HepG2 (cell line): ENCODE results near the gene SPI1. TPM values are rescaled to one million over a fixed set of nuclear protein-coding genes. Genes with fewer than 3 reads are reported as not detected.

Experiments used
- BRF2 ChIP-seq: sonication (generic); formaldehyde crosslinking; IDR thresholded peaks from 2 replicates; pipeline ENCODE4 v1.8.1; 2022; ENCODE audit warnings: mild to moderate bottlenecking, missing genetic modification reagents
- FOXA3 ChIP-seq: IDR thresholded peaks from 2 replicates; pipeline ENCODE4 v1.6.1; 2016; ENCODE audit warnings: missing genetic modification reagents, missing compliant biosample characterization
- FOXM1 ChIP-seq: sonication (generic); formaldehyde crosslinking; IDR thresholded peaks from 2 replicates; pipeline ENCODE4 v1.5.0; 2020; ENCODE audit warnings: missing genetic modification reagents
- IRF9 ChIP-seq: sonication (generic); formaldehyde crosslinking; IDR thresholded peaks from 2 replicates; pipeline ENCODE4 v1.8.0; 2022; ENCODE audit warnings: missing genetic modification reagents, mild to moderate bottlenecking, borderline replicate concordance
- ISX ChIP-seq: sonication (generic); formaldehyde crosslinking; conservative IDR thresholded peaks from 2 replicates; pipeline ENCODE4 v1.5.0; 2020; ENCODE audit warnings: missing genetic modification reagents
- KDM1A ChIP-seq: IDR thresholded peaks from 2 replicates; pipeline ENCODE4 v1.6.1; 2016; ENCODE audit warnings: missing compliant biosample characterization
- PHB2 ChIP-seq: fragments of 450-650 bp; IDR thresholded peaks from 2 replicates; pipeline ENCODE4 v1.6.1; 2018; ENCODE audit not compliant: partially characterized antibody
- PHF8 ChIP-seq: sonication (generic); formaldehyde crosslinking; IDR thresholded peaks from 2 replicates; pipeline ENCODE4 v1.5.0; 2020; ENCODE audit warnings: missing genetic modification reagents
- ZIK1 ChIP-seq: sonication (generic); formaldehyde crosslinking; IDR thresholded peaks from 2 replicates; pipeline ENCODE4 v1.5.0; 2020; ENCODE audit warnings: mild to moderate bottlenecking, low read depth, missing genetic modification reagents, borderline replicate concordance
- ZNF629 ChIP-seq: sonication (generic); formaldehyde crosslinking; conservative IDR thresholded peaks from 2 replicates; pipeline ENCODE4 v1.5.0; 2020; ENCODE audit warnings: missing genetic modification reagents
- ZSCAN20 ChIP-seq: sonication (generic); formaldehyde crosslinking; IDR thresholded peaks from 2 replicates; pipeline ENCODE4 v1.4.0; 2020; ENCODE audit warnings: missing genetic modification reagents, mild to moderate bottlenecking, borderline replicate concordance
- ZSCAN21 ChIP-seq: sonication (generic); formaldehyde crosslinking; IDR thresholded peaks from 2 replicates; pipeline ENCODE4 v1.8.0; 2022; ENCODE audit warnings: mild to moderate bottlenecking, missing genetic modification reagents, moderate library complexity, borderline replicate concordance
- polyA plus RNA-seq, 8 experiments: library from polyadenylated mRNA; depleted of rRNA in 3 of 8; stranded (reverse) in 7 of 8; unstranded in 1 of 8; fragments of >200 nt; fragmentation: Illumina TruSeq in 4 of 8; extraction: Trizol in 4 of 8; gene quantifications; 2 replicates each; pipeline versions ENCODE4 v1.2.1 to v1.2.3, GENCODE V29; 2011 to 2016; ENCODE audit warnings: low read depth in 4 of 8, missing spikeins in 1 of 8, mixed read lengths in 1 of 8; ENCODE audit not compliant: insufficient read depth in 1 of 8
- total RNA-seq, 5 experiments: library from RNA; depleted of rRNA; stranded (reverse); fragments of >200 nt; fragmentation: Illumina TruSeq; extraction: Trizol; gene quantifications; 2 replicates each; pipeline ENCODE4 v1.2.3, GENCODE V29; 2016; ENCODE audit warnings: low read depth in 1 of 5
- TF ChIP-seq, protein P1 (sequence below): sonication (generic); formaldehyde crosslinking; IDR thresholded peaks from 2 replicates; pipeline ENCODE4 v1.4.0; 2020; ENCODE audit warnings: low read depth, mild to moderate bottlenecking, missing genetic modification reagents
- TF ChIP-seq, protein P2 (sequence below), 2 experiments: sonication (generic) in 1 of 2; formaldehyde crosslinking in 1 of 2; IDR thresholded peaks; 2 replicates each; pipeline versions ENCODE4 v1.4.0 to v1.6.1; 2016 to 2020; ENCODE audit warnings: borderline replicate concordance in 1 of 2, low read depth in 1 of 2, mild to moderate bottlenecking in 1 of 2, missing genetic modification reagents in 1 of 2
- TF ChIP-seq, protein P3 (sequence below): sonication (generic); formaldehyde crosslinking; IDR thresholded peaks from 2 replicates; pipeline ENCODE4 v1.5.1; 2020; ENCODE audit warnings: mild to moderate bottlenecking, missing genetic modification reagents, moderate library complexity

SPI1 gene
- total and polyA plus RNA-seq, 2 of the 13 experiments (the other 11 are each of a cell fraction or from before 2014, with no cell fraction given): not detected

DNA sequence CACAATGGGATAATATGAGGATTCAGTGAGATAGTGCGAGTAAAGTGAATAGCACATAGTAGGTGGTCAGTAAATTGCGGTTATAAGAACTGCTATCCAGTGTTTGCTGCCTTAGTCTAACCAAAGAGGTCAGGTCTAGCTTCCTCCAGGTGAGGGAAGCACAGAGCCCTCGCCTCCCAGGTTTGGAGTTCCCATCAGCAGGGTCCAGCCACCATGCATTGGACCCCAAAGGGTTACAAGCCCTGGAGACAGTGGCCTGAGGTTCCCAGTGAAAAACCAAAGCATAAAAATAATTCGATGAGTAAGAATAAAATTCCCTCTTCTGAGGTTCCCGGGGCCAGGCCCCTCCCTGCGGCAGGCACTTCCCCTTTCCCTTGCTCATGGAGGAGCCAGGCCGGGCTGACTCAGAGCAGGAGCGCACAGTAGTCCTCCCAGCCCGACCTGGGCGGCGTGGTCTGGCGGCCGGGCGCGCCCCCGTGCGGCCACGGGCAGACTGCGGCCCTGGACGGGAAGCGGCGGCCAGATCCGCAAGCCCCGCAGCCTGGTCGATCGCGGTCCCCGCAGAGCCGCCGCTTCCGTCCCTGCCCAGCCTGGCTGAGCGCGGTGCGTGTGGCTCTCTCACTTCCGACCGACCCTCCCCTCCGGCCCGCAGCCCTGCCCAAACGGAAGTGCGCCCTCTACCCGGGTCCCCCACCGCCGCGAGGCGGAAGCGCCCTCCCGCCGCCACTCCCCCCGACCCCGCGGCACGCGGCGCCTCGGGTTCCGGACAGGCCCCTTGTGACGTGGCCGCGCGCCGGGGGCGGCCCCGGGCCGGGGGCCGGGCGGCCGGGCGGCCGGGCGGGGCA, 29.6 kb upstream of the SPI1 start, which contains the start of gene SLC39A13 (continued):
- TF ChIP-seq, protein P1, sequence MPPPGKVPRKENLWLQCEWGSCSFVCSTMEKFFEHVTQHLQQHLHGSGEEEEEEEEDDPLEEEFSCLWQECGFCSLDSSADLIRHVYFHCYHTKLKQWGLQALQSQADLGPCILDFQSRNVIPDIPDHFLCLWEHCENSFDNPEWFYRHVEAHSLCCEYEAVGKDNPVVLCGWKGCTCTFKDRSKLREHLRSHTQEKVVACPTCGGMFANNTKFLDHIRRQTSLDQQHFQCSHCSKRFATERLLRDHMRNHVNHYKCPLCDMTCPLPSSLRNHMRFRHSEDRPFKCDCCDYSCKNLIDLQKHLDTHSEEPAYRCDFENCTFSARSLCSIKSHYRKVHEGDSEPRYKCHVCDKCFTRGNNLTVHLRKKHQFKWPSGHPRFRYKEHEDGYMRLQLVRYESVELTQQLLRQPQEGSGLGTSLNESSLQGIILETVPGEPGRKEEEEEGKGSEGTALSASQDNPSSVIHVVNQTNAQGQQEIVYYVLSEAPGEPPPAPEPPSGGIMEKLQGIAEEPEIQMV: 0 out of 2 replicates have a peak, but pooled peaks have one; percentile 49
- TF ChIP-seq, protein P2, sequence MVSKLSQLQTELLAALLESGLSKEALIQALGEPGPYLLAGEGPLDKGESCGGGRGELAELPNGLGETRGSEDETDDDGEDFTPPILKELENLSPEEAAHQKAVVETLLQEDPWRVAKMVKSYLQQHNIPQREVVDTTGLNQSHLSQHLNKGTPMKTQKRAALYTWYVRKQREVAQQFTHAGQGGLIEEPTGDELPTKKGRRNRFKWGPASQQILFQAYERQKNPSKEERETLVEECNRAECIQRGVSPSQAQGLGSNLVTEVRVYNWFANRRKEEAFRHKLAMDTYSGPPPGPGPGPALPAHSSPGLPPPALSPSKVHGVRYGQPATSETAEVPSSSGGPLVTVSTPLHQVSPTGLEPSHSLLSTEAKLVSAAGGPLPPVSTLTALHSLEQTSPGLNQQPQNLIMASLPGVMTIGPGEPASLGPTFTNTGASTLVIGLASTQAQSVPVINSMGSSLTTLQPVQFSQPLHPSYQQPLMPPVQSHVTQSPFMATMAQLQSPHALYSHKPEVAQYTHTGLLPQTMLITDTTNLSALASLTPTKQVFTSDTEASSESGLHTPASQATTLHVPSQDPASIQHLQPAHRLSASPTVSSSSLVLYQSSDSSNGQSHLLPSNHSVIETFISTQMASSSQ (IDR thresholded peaks at IDR 0.05; ENCODE audit: low read depth): no peak
- TF ChIP-seq, protein P2 (CRISPR knock-in tag; IDR thresholded peaks at IDR 0.05; ENCODE audit: borderline replicate concordance): peak; percentile 76; the same call in 1 of the 2 replicates
- TF ChIP-seq KDM1A (CRISPR knock-in tag) (no peak), BRF2 (CRISPR knock-in tag) (no peak), IRF9 (peak; percentile 71; the same call in 1 of the 2 replicates), FOXM1 (CRISPR knock-in tag) (0 out of 2 replicates have a peak, but pooled peaks have one; percentile 38), ISX (CRISPR knock-in tag) (no peak), ZSCAN20 (CRISPR knock-in tag) (peak; percentile 70; the same call in 1 of the 2 replicates), ZSCAN21 (peak; percentile 82), PHB2 (no peak), PHF8 (peak; percentile 47; the same call in 1 of the 2 replicates), ZNF629 (CRISPR knock-in tag) (peak; percentile 17; the same call in 1 of the 2 replicates), FOXA3 (CRISPR knock-in tag) (peak; percentile 61), ZIK1 (CRISPR knock-in tag) (no peak)
- TF ChIP-seq, protein P3, sequence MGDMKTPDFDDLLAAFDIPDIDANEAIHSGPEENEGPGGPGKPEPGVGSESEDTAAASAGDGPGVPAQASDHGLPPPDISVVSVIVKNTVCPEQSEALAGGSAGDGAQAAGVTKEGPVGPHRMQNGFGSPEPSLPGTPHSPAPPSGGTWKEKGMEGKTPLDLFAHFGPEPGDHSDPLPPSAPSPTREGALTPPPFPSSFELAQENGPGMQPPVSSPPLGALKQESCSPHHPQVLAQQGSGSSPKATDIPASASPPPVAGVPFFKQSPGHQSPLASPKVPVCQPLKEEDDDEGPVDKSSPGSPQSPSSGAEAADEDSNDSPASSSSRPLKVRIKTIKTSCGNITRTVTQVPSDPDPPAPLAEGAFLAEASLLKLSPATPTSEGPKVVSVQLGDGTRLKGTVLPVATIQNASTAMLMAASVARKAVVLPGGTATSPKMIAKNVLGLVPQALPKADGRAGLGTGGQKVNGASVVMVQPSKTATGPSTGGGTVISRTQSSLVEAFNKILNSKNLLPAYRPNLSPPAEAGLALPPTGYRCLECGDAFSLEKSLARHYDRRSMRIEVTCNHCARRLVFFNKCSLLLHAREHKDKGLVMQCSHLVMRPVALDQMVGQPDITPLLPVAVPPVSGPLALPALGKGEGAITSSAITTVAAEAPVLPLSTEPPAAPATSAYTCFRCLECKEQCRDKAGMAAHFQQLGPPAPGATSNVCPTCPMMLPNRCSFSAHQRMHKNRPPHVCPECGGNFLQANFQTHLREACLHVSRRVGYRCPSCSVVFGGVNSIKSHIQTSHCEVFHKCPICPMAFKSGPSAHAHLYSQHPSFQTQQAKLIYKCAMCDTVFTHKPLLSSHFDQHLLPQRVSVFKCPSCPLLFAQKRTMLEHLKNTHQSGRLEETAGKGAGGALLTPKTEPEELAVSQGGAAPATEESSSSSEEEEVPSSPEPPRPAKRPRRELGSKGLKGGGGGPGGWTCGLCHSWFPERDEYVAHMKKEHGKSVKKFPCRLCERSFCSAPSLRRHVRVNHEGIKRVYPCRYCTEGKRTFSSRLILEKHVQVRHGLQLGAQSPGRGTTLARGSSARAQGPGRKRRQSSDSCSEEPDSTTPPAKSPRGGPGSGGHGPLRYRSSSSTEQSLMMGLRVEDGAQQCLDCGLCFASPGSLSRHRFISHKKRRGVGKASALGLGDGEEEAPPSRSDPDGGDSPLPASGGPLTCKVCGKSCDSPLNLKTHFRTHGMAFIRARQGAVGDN (CRISPR knock-in tag): peak; percentile 90
